Breast epithelium (tissue), 4 donors: ENCODE results near the gene TCEAL1. TPM values are rescaled to one million over a fixed set of nuclear protein-coding genes. Genes with fewer than 3 reads are reported as not detected.
"Not testable (repeated sequence)": the region's sequence is repeated elsewhere in the genome, so short reads cannot be mapped to it uniquely, and the experiment has no call there.

Experiments
- DNase-seq, 2 donors: peaks; one replicate each; pipeline ENCODE4 v3.0.0-alpha.2; 2019; ENCODE audit warnings: low spot score in 2 of 2
- H3K27ac ChIP-seq, 2 donors: fragments of 200-600 bp; sonication (generic) in 1 of 2; one replicate each; pipeline ENCODE4 v1.5.1; 2016 to 2019; ENCODE audit warnings: mild to moderate bottlenecking in 1 of 2
- H3K27me3 ChIP-seq, 2 donors: fragments of 200-600 bp; sonication (generic) in 1 of 2; one replicate each; pipeline versions ENCODE4 v1.5.1 to v1.6.0; 2017 to 2019; ENCODE audit warnings: control low read depth in 1 of 2, mild to moderate bottlenecking in 1 of 2
- H3K36me3 ChIP-seq: fragments of 200-600 bp; one replicate; pipeline ENCODE4 v1.5.1; 2019
- H3K4me1 ChIP-seq, 2 donors: fragments of 200-600 bp; sonication (generic); one replicate each; pipeline ENCODE4 v1.5.1; 2016 to 2019; ENCODE audit warnings: control low read depth in 1 of 2
- H3K4me3 ChIP-seq, 3 donors: fragments of 200-600 bp; sonication (generic); 1 replicate in 2 of 3; 2 replicates in 1 of 3; pipeline ENCODE4 v1.5.1; 2016 to 2019; ENCODE audit warnings: mild to moderate bottlenecking in 3 of 3, moderate library complexity in 2 of 3
- H3K9me3 ChIP-seq, 2 donors: fragments of 200-600 bp; sonication (generic) in 1 of 2; one replicate each; pipeline ENCODE4 v1.5.1; 2016 to 2019; ENCODE audit warnings: control low read depth in 1 of 2
- POLR2A ChIP-seq: fragments of 450-650 bp; IDR thresholded peaks from one replicate; pipeline ENCODE4 v1.6.1; 2016; ENCODE audit warnings: antibody characterized with exemption, mild to moderate bottlenecking, moderate library complexity
- POLR2AphosphoS5 ChIP-seq, 3 donors: sonication (generic); formaldehyde crosslinking; IDR thresholded peaks; one replicate each; pipeline ENCODE4 v1.6.1; 2017; ENCODE audit warnings: antibody characterized with exemption in 3 of 3
- intact Hi-C: fragments of 100-400 bp; cut with DNase I; formaldehyde crosslinking; loops from one replicate; pipeline ENCODE4 v1.15.1; 2023; ENCODE audit warnings: low total_unique reads
- total RNA-seq, 3 donors: library from RNA; depleted of rRNA; stranded (reverse); fragments of >200 nt; gene quantifications; one replicate each; pipeline ENCODE4 v1.1.0, GENCODE V29; 2016
- TF ChIP-seq, protein P1 (sequence below), 3 donors: fragments of 450-650 bp; IDR thresholded peaks; one replicate each; pipeline ENCODE4 v1.5.1; 2016 to 2017; ENCODE audit warnings: antibody characterized with exemption in 3 of 3, mild to moderate bottlenecking in 3 of 3, moderate library complexity in 3 of 3

TCEAL1 gene
- total RNA-seq, 3 donors from 2014 or later, result 60.8 to 115 (median 76.4) TPM

DNA sequence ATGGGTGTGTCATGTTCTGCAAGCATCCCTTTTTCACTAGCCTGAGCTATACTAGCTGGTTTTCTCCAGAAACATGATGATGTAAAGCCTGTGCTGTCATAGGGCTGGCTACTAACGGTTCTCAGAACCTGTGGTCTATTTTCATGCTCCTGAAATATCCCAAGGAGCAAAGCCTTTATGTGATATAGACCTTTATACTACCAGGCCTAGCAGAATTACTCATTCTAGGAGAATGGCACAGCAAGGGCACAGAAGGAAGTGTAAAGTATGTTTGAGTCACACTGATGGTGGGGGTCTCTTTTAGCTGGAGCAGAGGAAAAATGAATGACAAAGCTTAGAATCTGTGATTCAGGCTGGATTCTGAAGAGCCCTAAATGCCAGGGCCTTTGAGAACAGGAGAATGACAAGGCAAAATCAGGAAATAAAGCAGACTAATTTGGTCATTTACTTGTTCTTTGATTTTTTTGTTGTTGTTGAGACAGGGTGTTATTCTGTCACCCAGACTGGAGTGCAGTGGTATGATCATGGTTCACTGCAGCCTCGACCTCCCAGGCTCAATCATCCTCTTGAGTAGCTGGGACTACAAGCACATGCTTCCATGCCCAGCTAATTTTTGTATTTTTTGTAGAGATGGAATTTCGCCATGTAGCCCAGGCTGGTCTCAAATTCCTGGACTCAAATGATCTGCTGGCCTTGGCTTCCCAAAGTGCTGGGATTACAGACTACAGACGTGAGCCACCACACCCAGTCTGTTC lies 11.8 kb downstream of the TCEAL1 start:
- Histone ChIP-seq H3K36me3 (no peaks in the 10 kb centered on the region), H3K4me1 (no peaks in the 10 kb centered on the region), H3K9me3 (no peaks in the 10 kb centered on the region), H3K4me3 (no peak overlapping the region), H3K27me3 (peaks cover 0 to 35% of the 10 kb centered on the region in 2 donors), H3K27ac (no peak overlapping the region)
- DNase-seq, result no peak
- TF ChIP-seq POLR2A, result no peak
- TF ChIP-seq, protein P1, sequence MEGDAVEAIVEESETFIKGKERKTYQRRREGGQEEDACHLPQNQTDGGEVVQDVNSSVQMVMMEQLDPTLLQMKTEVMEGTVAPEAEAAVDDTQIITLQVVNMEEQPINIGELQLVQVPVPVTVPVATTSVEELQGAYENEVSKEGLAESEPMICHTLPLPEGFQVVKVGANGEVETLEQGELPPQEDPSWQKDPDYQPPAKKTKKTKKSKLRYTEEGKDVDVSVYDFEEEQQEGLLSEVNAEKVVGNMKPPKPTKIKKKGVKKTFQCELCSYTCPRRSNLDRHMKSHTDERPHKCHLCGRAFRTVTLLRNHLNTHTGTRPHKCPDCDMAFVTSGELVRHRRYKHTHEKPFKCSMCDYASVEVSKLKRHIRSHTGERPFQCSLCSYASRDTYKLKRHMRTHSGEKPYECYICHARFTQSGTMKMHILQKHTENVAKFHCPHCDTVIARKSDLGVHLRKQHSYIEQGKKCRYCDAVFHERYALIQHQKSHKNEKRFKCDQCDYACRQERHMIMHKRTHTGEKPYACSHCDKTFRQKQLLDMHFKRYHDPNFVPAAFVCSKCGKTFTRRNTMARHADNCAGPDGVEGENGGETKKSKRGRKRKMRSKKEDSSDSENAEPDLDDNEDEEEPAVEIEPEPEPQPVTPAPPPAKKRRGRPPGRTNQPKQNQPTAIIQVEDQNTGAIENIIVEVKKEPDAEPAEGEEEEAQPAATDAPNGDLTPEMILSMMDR (IDR thresholded peaks at IDR 0.05), result no peak
- TF ChIP-seq POLR2AphosphoS5 (IDR thresholded peaks at IDR 0.05), result no peak
- intact Hi-C loops, result no loop called here

DNA sequence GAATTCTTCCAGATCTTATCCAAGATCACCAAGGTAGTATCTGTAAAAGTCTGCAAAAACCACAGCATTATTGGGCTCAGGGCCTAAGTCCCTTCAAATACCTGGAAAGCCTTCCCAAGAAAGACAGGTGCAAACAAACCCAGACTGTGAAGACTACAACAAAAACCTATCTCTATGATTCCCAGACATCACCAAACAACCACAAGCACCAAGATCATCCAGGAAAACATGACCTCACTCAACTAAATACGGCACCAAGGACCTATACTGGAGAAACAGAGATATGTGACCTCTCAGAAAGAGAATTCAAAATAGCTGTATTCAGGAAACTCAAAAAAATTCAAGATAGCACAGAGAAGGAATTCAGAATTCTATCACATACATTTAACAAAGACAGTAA lies 15.3 kb downstream of the TCEAL1 start:
- H3K36me3 ChIP-seq, result no peaks in the 10 kb centered on the region

DNA sequence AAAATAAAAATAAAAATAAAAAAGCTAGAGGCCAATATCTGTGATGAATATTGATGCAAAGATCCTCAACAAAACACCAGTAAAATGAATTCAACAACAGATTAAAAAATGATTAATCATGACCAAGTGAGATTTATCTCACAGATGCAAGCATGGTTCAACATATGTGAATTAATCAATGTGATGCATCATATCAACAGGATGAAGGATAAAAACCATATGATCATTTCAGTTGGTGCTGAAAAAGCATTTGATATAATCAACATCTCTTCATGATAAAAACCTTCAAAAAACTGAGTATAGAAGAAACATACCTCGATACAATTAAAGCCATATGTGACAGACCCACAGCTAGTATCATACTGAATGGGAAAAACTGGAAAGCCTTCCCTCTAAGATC lies 18.9 kb downstream of the TCEAL1 start:
- Histone ChIP-seq H3K4me1 (no peaks in the 10 kb centered on the region), H3K27ac (no peak overlapping the region), H3K9me3 (peaks cover 0 to 8% of the 10 kb centered on the region in 2 donors), H3K36me3 (no peaks in the 10 kb centered on the region), H3K27me3 (peaks cover 0 to 17% of the 10 kb centered on the region in 2 donors), H3K4me3 (no peak overlapping the region)
- no peak for TF ChIP-seq POLR2AphosphoS5 (IDR thresholded peaks at IDR 0.05)
- intact Hi-C loops, result no loop called here
- no peak for DNase-seq

More for the DNA sequence above, 15.3 kb downstream of the TCEAL1 start:
- H3K27ac ChIP-seq, result no peak overlapping the region
- intact Hi-C loops, result no loop called here
- TF ChIP-seq POLR2AphosphoS5 (IDR thresholded peaks at IDR 0.05), result no peak
- TF ChIP-seq POLR2A, result no peak
- TF ChIP-seq, protein P1 (IDR thresholded peaks at IDR 0.05), result no peak
- DNase-seq, result no peak
- H3K4me1 ChIP-seq, result no peaks in the 10 kb centered on the region
- H3K4me3 ChIP-seq, result no peak overlapping the region
- peaks cover 0 to 35% of the 10 kb centered on the region in 2 donors for H3K27me3 ChIP-seq
- peaks cover 0 to 8% of the 10 kb centered on the region in 2 donors for H3K9me3 ChIP-seq

DNA sequence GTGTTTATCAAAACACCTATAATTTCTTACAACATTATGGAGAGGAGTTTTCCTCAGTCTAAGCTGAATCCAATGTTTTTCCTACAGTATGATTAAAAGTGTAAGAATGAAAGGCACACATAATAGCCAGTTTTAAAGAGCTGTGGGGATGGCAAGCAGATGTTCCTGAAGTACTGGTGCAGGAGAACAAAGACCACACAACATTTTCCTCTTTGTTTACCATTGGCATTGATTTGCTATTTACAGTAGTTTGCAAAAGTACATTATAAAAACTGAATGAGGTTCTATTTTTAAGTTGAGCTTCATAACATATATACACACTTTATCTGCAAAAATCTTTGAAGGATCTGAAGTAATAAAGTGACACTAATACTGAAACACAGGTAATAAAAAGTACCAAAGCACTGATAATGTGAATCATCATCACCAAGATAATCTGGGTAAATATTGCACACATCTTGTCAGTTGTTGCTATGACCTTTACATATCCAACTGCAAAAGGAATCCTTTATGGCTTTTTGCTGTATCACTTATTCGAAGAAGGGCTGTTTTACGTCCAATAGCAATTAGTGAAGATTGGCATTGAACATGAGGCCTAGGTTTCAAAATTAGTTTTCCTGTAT lies 22.5 kb downstream of the TCEAL1 start:
- TF ChIP-seq, protein P1 (IDR thresholded peaks at IDR 0.05), result no peak
- TF ChIP-seq POLR2A, result no peak
- no peak for TF ChIP-seq POLR2AphosphoS5 (IDR thresholded peaks at IDR 0.05)
- Histone ChIP-seq H3K9me3 (peaks cover 0 to 8% of the 10 kb centered on the region in 2 donors), H3K27me3 (peaks cover 0 to 15% of the 10 kb centered on the region in 2 donors), H3K27ac (no peak overlapping the region), H3K36me3 (no peaks in the 10 kb centered on the region), H3K4me3 (no peak overlapping the region), H3K4me1 (no peaks in the 10 kb centered on the region)
- intact Hi-C loops, result no loop called here
- no peak for DNase-seq

DNA sequence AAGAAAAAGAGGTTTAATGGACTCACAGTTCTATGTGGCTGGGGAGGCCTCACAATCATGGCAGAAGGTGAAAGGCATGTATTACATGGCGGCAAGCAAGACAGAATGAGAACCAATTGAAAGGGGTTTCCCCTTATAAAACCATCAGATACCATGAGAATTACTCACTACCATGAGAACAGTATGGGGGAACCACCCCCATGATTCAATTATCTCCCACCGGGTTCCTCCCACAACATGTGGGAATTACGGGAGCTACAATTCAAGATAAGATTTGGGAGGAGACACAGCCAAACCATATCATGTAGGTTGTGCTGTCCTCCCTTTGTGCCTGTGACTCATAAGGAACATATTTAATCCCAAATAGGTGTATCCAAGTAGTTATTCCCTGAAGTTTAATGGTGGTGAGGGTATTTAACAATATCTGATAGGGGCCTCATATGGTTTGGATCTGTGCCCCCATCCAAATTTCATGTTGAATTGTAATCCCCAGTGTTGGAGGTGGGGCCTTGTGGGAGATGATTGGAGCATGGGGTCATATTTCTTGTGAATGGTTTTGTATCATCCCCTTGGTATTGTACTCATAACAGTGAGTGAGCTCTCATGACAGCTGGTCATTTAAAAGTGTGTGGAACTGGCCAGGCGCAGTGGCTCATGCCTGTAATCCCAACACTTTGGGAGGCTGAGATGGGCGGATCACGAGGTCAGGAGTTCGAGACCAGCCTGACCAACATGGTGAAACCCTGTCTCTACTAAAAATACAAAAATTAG lies 26.6 kb downstream of the TCEAL1 start:
- intact Hi-C loops, DNase-seq, H3K9me3 ChIP-seq: not testable (repeated sequence)

More for the DNA sequence above, 26.6 kb downstream of the TCEAL1 start:
- H3K27ac ChIP-seq, H3K36me3 ChIP-seq, H3K4me1 ChIP-seq, H3K4me3 ChIP-seq: not testable (repeated sequence)
- peaks cover 0 to 32% of the 10 kb centered on the region in 2 donors for H3K27me3 ChIP-seq
